HepG2 (cell line): ENCODE measurements around the gene VAMP5. TPM values are rescaled to one million over a fixed set of nuclear protein-coding genes. Genes with fewer than 3 reads are reported as not detected.

Experiments used
- DPF2 ChIP-seq: sonication (generic); formaldehyde crosslinking; IDR thresholded peaks from 2 replicates; pipeline ENCODE4 v1.4.0; 2020; ENCODE audit warnings: mild to moderate bottlenecking, low read depth, missing genetic modification reagents, borderline replicate concordance
- EED ChIP-seq: sonication (generic); formaldehyde crosslinking; IDR thresholded peaks from 2 replicates; pipeline ENCODE4 v1.5.0; 2020; ENCODE audit warnings: mild to moderate bottlenecking, missing genetic modification reagents
- GATAD2A ChIP-seq: IDR thresholded peaks from 2 replicates; pipeline ENCODE4 v1.6.1; 2016
- HMG20B ChIP-seq: conservative IDR thresholded peaks from 2 replicates; pipeline ENCODE4 v1.6.1; 2016; ENCODE audit warnings: missing genetic modification reagents, missing compliant biosample characterization
- KDM3A ChIP-seq: IDR thresholded peaks from 2 replicates; pipeline ENCODE4 v1.6.1; 2018; ENCODE audit warnings: low read depth, missing compliant biosample characterization
- KDM5A ChIP-seq: fragments of 200-600 bp; sonication (generic); IDR thresholded peaks from 2 replicates; pipeline ENCODE4 v1.7.0; 2018; ENCODE audit warnings: antibody characterized with exemption, mild to moderate bottlenecking, low read length, borderline replicate concordance
- KMT2B ChIP-seq: IDR thresholded peaks from 2 replicates; pipeline ENCODE4 v1.6.1; 2016; ENCODE audit warnings: missing genetic modification reagents, missing compliant biosample characterization
- NR2F2 ChIP-seq: IDR thresholded peaks from 2 replicates; pipeline ENCODE4 v1.6.1; 2012; ENCODE audit warnings: low read depth, inconsistent platforms, borderline replicate concordance
- RFXAP ChIP-seq: sonication (generic); formaldehyde crosslinking; IDR thresholded peaks from 2 replicates; pipeline ENCODE4 v1.4.0; 2020; ENCODE audit warnings: missing genetic modification reagents, borderline replicate concordance
- SAFB2 ChIP-seq: sonication (generic); formaldehyde crosslinking; IDR thresholded peaks from 2 replicates; pipeline ENCODE4 v1.5.1; 2020; ENCODE audit warnings: missing genetic modification reagents, low read depth, mild to moderate bottlenecking, borderline replicate concordance
- ZNF12 ChIP-seq: sonication (generic); formaldehyde crosslinking; IDR thresholded peaks from 2 replicates; pipeline ENCODE4 v1.5.0; 2020; ENCODE audit warnings: missing genetic modification reagents
- ZNF614 ChIP-seq: IDR thresholded peaks from 2 replicates; pipeline ENCODE4 v1.6.1; 2018; ENCODE audit warnings: missing biosample characterization, missing genetic modification reagents, inconsistent platforms, borderline replicate concordance
- polyA plus RNA-seq, 8 experiments: library from polyadenylated mRNA; depleted of rRNA in 3 of 8; stranded (reverse) in 7 of 8; unstranded in 1 of 8; fragments of >200 nt; fragmentation: Illumina TruSeq in 4 of 8; extraction: Trizol in 4 of 8; gene quantifications; 2 replicates each; pipeline versions ENCODE4 v1.2.1 to v1.2.3, GENCODE V29; 2011 to 2016; ENCODE audit warnings: low read depth in 4 of 8, missing spikeins in 1 of 8, mixed read lengths in 1 of 8; ENCODE audit not compliant: insufficient read depth in 1 of 8
- total RNA-seq, 5 experiments: library from RNA; depleted of rRNA; stranded (reverse); fragments of >200 nt; fragmentation: Illumina TruSeq; extraction: Trizol; gene quantifications; 2 replicates each; pipeline ENCODE4 v1.2.3, GENCODE V29; 2016; ENCODE audit warnings: low read depth in 1 of 5
- TF ChIP-seq, protein P1 (sequence below): IDR thresholded peaks from 2 replicates; pipeline ENCODE4 v1.6.1; 2016; ENCODE audit warnings: missing genetic modification reagents, missing compliant biosample characterization
- TF ChIP-seq, protein P2 (sequence below): IDR thresholded peaks from 2 replicates; pipeline ENCODE4 v1.6.1; 2016; ENCODE audit warnings: missing compliant biosample characterization, missing genetic modification reagents, borderline replicate concordance
- TF ChIP-seq, protein P3 (sequence below): sonication (generic); formaldehyde crosslinking; IDR thresholded peaks from 2 replicates; pipeline ENCODE4 v1.4.0; 2020; ENCODE audit warnings: missing genetic modification reagents
- TF ChIP-seq, protein P4 (sequence below): sonication (generic); formaldehyde crosslinking; IDR thresholded peaks from 2 replicates; pipeline ENCODE4 v1.4.0; 2020; ENCODE audit warnings: mild to moderate bottlenecking, missing genetic modification reagents
- TF ChIP-seq, protein P5 (sequence below): sonication (generic); formaldehyde crosslinking; IDR thresholded peaks from 2 replicates; pipeline ENCODE4 v1.4.0; 2020; ENCODE audit warnings: missing genetic modification reagents

The VAMP5 gene
- total and polyA plus RNA-seq, 2 of the 13 experiments (the other 11 are each of a cell fraction or from before 2014, with no cell fraction given) = 7.2 to 56.7 TPM

DNA sequence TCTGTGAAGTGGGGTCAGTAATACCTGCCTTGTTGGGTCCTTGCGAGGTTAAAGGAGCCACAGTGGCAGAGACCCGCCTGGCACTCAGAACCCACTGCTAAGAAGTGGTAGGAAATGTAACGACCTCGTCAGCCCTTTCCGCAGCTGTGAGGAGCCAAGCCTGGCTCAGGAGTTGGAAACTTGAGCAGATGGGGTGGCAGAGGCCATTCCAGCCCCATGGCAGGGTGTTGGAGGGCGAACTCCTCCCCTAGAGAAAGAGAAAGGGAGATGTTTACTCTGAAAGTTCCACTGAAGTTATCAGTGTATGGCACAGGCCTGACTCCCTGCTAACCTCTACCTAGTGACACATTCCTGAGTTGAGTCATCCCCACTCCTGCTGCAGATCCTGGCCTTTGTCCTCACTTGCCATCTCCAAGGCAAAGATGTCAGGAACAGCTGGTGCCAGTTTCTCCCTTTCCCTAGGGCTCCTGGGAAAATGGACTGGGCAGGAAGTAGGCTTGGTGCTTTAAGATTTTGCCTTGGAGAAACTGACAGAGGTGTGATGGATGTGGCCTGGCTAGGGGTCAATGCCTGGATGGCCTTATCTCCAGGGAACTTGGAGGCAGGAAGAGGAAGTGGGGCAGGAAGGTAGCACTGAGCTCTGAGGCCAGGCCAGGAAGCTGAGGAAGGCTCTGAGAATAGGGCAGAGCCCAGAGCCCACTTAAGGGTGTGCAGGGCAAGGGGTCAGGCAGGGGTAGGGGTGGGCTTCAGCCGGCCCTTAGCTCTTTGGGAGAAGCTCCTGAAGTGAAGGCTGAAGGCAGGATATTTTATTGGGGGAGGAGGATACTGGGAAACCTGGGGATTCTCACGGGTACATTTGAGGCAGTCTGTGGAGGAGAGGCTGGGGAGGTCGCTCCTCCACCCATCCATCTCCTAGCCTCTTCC is 888 bp downstream of the VAMP5 start (continued):
- TF ChIP-seq, protein P1, sequence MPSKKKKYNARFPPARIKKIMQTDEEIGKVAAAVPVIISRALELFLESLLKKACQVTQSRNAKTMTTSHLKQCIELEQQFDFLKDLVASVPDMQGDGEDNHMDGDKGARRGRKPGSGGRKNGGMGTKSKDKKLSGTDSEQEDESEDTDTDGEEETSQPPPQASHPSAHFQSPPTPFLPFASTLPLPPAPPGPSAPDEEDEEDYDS (CRISPR knock-in tag) = peak; percentile 64
- TF ChIP-seq NR2F2 = peak; percentile 77
- peak; percentile 19; the same call in 1 of the 2 replicates for TF ChIP-seq EED (CRISPR knock-in tag)
- TF ChIP-seq KDM5A = no peak; the same call in 1 of the 2 replicates
- peak; percentile 79; the same call in 1 of the 2 replicates for TF ChIP-seq RFXAP (CRISPR knock-in tag)
- TF ChIP-seq, protein P2, sequence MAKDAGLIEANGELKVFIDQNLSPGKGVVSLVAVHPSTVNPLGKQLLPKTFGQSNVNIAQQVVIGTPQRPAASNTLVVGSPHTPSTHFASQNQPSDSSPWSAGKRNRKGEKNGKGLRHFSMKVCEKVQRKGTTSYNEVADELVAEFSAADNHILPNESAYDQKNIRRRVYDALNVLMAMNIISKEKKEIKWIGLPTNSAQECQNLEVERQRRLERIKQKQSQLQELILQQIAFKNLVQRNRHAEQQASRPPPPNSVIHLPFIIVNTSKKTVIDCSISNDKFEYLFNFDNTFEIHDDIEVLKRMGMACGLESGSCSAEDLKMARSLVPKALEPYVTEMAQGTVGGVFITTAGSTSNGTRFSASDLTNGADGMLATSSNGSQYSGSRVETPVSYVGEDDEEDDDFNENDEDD (CRISPR knock-in tag) = peak; percentile 57; the same call in 1 of the 2 replicates
- peak; percentile 15; the same call in 1 of the 2 replicates for TF ChIP-seq KDM3A
- TF ChIP-seq, protein P3, sequence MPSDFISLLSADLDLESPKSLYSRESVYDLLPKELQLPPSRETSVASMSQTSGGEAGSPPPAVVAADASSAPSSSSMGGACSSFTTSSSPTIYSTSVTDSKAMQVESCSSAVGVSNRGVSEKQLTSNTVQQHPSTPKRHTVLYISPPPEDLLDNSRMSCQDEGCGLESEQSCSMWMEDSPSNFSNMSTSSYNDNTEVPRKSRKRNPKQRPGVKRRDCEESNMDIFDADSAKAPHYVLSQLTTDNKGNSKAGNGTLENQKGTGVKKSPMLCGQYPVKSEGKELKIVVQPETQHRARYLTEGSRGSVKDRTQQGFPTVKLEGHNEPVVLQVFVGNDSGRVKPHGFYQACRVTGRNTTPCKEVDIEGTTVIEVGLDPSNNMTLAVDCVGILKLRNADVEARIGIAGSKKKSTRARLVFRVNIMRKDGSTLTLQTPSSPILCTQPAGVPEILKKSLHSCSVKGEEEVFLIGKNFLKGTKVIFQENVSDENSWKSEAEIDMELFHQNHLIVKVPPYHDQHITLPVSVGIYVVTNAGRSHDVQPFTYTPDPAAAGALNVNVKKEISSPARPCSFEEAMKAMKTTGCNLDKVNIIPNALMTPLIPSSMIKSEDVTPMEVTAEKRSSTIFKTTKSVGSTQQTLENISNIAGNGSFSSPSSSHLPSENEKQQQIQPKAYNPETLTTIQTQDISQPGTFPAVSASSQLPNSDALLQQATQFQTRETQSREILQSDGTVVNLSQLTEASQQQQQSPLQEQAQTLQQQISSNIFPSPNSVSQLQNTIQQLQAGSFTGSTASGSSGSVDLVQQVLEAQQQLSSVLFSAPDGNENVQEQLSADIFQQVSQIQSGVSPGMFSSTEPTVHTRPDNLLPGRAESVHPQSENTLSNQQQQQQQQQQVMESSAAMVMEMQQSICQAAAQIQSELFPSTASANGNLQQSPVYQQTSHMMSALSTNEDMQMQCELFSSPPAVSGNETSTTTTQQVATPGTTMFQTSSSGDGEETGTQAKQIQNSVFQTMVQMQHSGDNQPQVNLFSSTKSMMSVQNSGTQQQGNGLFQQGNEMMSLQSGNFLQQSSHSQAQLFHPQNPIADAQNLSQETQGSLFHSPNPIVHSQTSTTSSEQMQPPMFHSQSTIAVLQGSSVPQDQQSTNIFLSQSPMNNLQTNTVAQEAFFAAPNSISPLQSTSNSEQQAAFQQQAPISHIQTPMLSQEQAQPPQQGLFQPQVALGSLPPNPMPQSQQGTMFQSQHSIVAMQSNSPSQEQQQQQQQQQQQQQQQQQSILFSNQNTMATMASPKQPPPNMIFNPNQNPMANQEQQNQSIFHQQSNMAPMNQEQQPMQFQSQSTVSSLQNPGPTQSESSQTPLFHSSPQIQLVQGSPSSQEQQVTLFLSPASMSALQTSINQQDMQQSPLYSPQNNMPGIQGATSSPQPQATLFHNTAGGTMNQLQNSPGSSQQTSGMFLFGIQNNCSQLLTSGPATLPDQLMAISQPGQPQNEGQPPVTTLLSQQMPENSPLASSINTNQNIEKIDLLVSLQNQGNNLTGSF = peak; percentile 0; the same call in 1 of the 2 replicates
- TF ChIP-seq DPF2 (CRISPR knock-in tag) = peak; percentile 80
- TF ChIP-seq ZNF12 (CRISPR knock-in tag) = peak; percentile 76
- TF ChIP-seq, protein P4, sequence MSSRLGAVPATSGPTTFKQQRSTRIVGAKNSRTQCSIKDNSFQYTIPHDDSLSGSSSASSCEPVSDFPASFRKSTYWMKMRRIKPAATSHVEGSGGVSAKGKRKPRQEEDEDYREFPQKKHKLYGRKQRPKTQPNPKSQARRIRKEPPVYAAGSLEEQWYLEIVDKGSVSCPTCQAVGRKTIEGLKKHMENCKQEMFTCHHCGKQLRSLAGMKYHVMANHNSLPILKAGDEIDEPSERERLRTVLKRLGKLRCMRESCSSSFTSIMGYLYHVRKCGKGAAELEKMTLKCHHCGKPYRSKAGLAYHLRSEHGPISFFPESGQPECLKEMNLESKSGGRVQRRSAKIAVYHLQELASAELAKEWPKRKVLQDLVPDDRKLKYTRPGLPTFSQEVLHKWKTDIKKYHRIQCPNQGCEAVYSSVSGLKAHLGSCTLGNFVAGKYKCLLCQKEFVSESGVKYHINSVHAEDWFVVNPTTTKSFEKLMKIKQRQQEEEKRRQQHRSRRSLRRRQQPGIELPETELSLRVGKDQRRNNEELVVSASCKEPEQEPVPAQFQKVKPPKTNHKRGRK (CRISPR knock-in tag) = peak; percentile 55; the same call in 1 of the 2 replicates
- TF ChIP-seq HMG20B (CRISPR knock-in tag) = peak; percentile 45; the same call in 1 of the 2 replicates
- TF ChIP-seq, protein P5, sequence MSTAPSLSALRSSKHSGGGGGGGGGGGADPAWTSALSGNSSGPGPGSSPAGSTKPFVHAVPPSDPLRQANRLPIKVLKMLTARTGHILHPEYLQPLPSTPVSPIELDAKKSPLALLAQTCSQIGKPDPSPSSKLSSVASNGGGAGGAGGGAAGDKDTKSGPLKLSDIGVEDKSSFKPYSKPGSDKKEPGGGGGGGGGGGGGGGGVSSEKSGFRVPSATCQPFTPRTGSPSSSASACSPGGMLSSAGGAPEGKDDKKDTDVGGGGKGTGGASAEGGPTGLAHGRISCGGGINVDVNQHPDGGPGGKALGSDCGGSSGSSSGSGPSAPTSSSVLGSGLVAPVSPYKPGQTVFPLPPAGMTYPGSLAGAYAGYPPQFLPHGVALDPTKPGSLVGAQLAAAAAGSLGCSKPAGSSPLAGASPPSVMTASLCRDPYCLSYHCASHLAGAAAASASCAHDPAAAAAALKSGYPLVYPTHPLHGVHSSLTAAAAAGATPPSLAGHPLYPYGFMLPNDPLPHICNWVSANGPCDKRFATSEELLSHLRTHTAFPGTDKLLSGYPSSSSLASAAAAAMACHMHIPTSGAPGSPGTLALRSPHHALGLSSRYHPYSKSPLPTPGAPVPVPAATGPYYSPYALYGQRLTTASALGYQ (CRISPR knock-in tag) = no peak; the same call in 1 of the 2 replicates
- peak; percentile 94 for TF ChIP-seq GATAD2A (CRISPR knock-in tag)
- peak; percentile 63; the same call in 1 of the 2 replicates for TF ChIP-seq SAFB2 (CRISPR knock-in tag)
- TF ChIP-seq ZNF614 (CRISPR knock-in tag) = peak; percentile 94
- peak; percentile 49; the same call in 1 of the 2 replicates for TF ChIP-seq KMT2B
